Mesenchymal stem cell (in vitro differentiated cells and primary cell): ENCODE results near the gene CCL28. TPM values are rescaled to one million over a fixed set of nuclear protein-coding genes. Genes with fewer than 3 reads are reported as not detected.
"Not testable (repeated sequence)": the region's sequence is repeated elsewhere in the genome, so short reads cannot be mapped to it uniquely, and the experiment has no call there.

ENCODE experiments used
- DNase-seq: peaks from one replicate; pipeline ENCODE4 v3.0.0-alpha.2; 2013
- H2AFZ ChIP-seq: one replicate; pipeline ENCODE4 v1.6.1; 2013; ENCODE audit warnings: low read depth, mild to moderate bottlenecking, control low read depth, inconsistent platforms, low read length, moderate library complexity
- H2AK5ac ChIP-seq: 2 replicates; pipeline ENCODE4 v1.6.1; 2013; ENCODE audit warnings: low read length, moderate library complexity, mild to moderate bottlenecking, inconsistent platforms; ENCODE audit not compliant: severe bottlenecking
- H2BK120ac ChIP-seq: one replicate; pipeline ENCODE4 v1.6.1; 2013; ENCODE audit warnings: low read depth, mild to moderate bottlenecking, inconsistent platforms, low read length, moderate library complexity
- H2BK12ac ChIP-seq, 2 experiments: one replicate each; pipeline ENCODE4 v1.6.1; 2013; ENCODE audit warnings: inconsistent platforms in 2 of 2, low read length in 2 of 2, mild to moderate bottlenecking in 2 of 2, moderate library complexity in 2 of 2, control low read depth in 1 of 2
- H2BK15ac ChIP-seq: one replicate; pipeline ENCODE4 v1.6.1; 2013; ENCODE audit warnings: mild to moderate bottlenecking, low read depth, inconsistent platforms; ENCODE audit not compliant: poor library complexity, severe bottlenecking
- H2BK5ac ChIP-seq: 2 replicates; pipeline ENCODE4 v1.6.1; 2013; ENCODE audit warnings: low read depth, mild to moderate bottlenecking, low read length, control low read depth, inconsistent platforms; ENCODE audit not compliant: poor library complexity, severe bottlenecking
- H3K14ac ChIP-seq, 2 experiments: one replicate each; pipeline ENCODE4 v1.6.1; 2013; ENCODE audit warnings: inconsistent platforms in 2 of 2, low read length in 2 of 2, control low read depth in 1 of 2, mild to moderate bottlenecking in 1 of 2, moderate library complexity in 1 of 2
- H3K18ac ChIP-seq, 2 experiments: one replicate each; pipeline ENCODE4 v1.6.1; 2013; ENCODE audit warnings: inconsistent platforms in 2 of 2, low read length in 2 of 2, control low read depth in 1 of 2, low read depth in 1 of 2, mild to moderate bottlenecking in 1 of 2
- H3K23ac ChIP-seq, 2 experiments: one replicate each; pipeline ENCODE4 v1.6.1; 2013; ENCODE audit warnings: inconsistent platforms in 2 of 2, low read length in 2 of 2, mild to moderate bottlenecking in 2 of 2, moderate library complexity in 2 of 2, control low read depth in 1 of 2
- H3K27ac ChIP-seq: 2 replicates; pipeline ENCODE4 v1.5.1; 2013; ENCODE audit warnings: mild to moderate bottlenecking, moderate library complexity, low read length, control low read depth, inconsistent platforms; ENCODE audit not compliant: poor library complexity, severe bottlenecking
- H3K27me3 ChIP-seq, 2 experiments: 2 replicates each; pipeline versions ENCODE4 v1.6.1 to v1.7.0; 2013; ENCODE audit warnings: low read length in 2 of 2, mild to moderate bottlenecking in 2 of 2, moderate library complexity in 2 of 2, control low read depth in 1 of 2, inconsistent platforms in 1 of 2; ENCODE audit not compliant: control insufficient read depth in 1 of 2, insufficient read depth in 1 of 2
- H3K36me3 ChIP-seq, 2 experiments: 2 replicates each; pipeline versions ENCODE4 v1.6.1 to v1.7.0; 2013; ENCODE audit warnings: low read length in 2 of 2, control low read depth in 1 of 2, inconsistent platforms in 1 of 2, low read depth in 1 of 2, mild to moderate bottlenecking in 1 of 2; ENCODE audit not compliant: insufficient read depth in 2 of 2, control insufficient read depth in 1 of 2
- H3K4ac ChIP-seq, 2 experiments: one replicate each; pipeline ENCODE4 v1.6.1; 2013; ENCODE audit warnings: inconsistent platforms in 2 of 2, low read length in 2 of 2, mild to moderate bottlenecking in 2 of 2, moderate library complexity in 2 of 2, control low read depth in 1 of 2, low read depth in 1 of 2
- H3K4me1 ChIP-seq: 2 replicates; pipeline ENCODE4 v1.6.1; 2013; ENCODE audit warnings: low read depth, low read length, control low read depth; ENCODE audit not compliant: control insufficient read depth, insufficient read depth
- H3K4me2 ChIP-seq: 2 replicates; pipeline ENCODE4 v1.6.1; 2013; ENCODE audit warnings: low read length, mild to moderate bottlenecking, inconsistent platforms; ENCODE audit not compliant: poor library complexity, severe bottlenecking
- H3K4me3 ChIP-seq, 2 experiments: 2 replicates each; pipeline versions ENCODE4 v1.5.1 to v1.7.0; 2013; ENCODE audit warnings: low read length in 2 of 2, mild to moderate bottlenecking in 2 of 2, control low read depth in 1 of 2, low read depth in 1 of 2; ENCODE audit not compliant: insufficient read depth in 1 of 2
- H3K79me1 ChIP-seq: replicated peaks from 2 replicates; pipeline ENCODE4 v1.6.1; 2013; ENCODE audit warnings: mild to moderate bottlenecking, control low read depth, low read length, inconsistent platforms; ENCODE audit not compliant: poor library complexity, severe bottlenecking
- H3K9ac ChIP-seq: 2 replicates; pipeline ENCODE4 v1.7.0; 2013; ENCODE audit warnings: mild to moderate bottlenecking, low read length, moderate library complexity
- H3K9me3 ChIP-seq: 2 replicates; pipeline ENCODE4 v1.7.0; 2013; ENCODE audit warnings: mild to moderate bottlenecking, low read length; ENCODE audit not compliant: control insufficient read depth
- H4K8ac ChIP-seq: one replicate; pipeline ENCODE4 v1.6.1; 2013; ENCODE audit warnings: inconsistent platforms, mild to moderate bottlenecking, low read length, moderate library complexity
- H4K91ac ChIP-seq: one replicate; pipeline ENCODE4 v1.6.1; 2013; ENCODE audit warnings: mild to moderate bottlenecking, low read length, inconsistent platforms
- WGBS: methylation state at CpG from one replicate; pipeline ENCODE4 v1.1.7; 2013; ENCODE audit warnings: mixed read lengths; 5-methylcytosine and 5-hydroxymethylcytosine counted together
- polyA plus RNA-seq, 2 experiments: library from polyadenylated mRNA; stranded (reverse); fragments of 200-250 nt; gene quantifications; one replicate each; pipeline ENCODE4 v1.2.3, GENCODE V29; 2013

CCL28 gene, protein sequence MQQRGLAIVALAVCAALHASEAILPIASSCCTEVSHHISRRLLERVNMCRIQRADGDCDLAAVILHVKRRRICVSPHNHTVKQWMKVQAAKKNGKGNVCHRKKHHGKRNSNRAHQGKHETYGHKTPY
- not detected for polyA plus RNA-seq (2013, experiment 1 of 2)
- not detected for polyA plus RNA-seq (2013, experiment 2 of 2)

DNA sequence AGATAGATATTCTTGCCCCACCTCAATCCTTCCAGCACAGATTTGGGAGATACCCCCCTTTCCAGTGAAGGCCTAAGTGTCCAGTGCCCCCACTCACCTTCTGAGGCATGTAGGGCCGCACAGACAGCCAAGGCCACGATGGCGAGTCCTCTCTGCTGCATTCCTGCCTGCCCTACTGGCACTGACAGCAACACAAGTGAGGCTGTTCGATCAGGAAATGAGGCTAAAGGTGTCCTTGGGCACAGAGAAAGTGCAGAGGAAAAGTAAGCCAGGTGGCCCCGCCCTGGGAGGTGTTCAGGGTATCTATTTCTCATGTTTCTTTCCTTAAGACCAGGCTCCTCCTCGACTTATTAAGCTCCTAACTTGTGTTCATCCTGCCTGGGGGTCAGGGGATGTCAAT is at the start of gene CCL28:
Gene CCL28, minus strand, starts transcription at position 236 of the 400 bp plus-strand sequence. Its CDS starts 75 bp downstream, at position 161.
- Histone ChIP-seq H3K4ac (no peak within 1 kb of the TSS), H3K36me3 (no peaks in the 10 kb centered on the region), H2BK12ac (no peak within 1 kb of the TSS), H3K23ac (no peak within 1 kb of the TSS), H3K9me3 (no peaks in the 10 kb centered on the region), H2BK15ac (no peak within 1 kb of the TSS), H4K91ac (no peak within 1 kb of the TSS), H3K9ac (no peak within 1 kb of the TSS), H3K4me2 (no peak within 1 kb of the TSS), H3K27me3 (no peaks in the 10 kb centered on the region), H4K8ac (no peak within 1 kb of the TSS), H3K14ac (peak within 1 kb of the TSS in 1 of 2 experiments; percentile 55), H3K4me3 (no peak within 1 kb of the TSS), H2AFZ (no peak within 1 kb of the TSS), H3K27ac (no peak within 1 kb of the TSS), H3K4me1 (peaks cover 2% of the 10 kb centered on the region), H2AK5ac (no peak within 1 kb of the TSS), H3K79me1 (no peaks in the 10 kb centered on the region), H3K18ac (no peak within 1 kb of the TSS), H2BK5ac (no peak within 1 kb of the TSS), H2BK120ac (no peak within 1 kb of the TSS)
- 77% methylated on average over 4 of the region's 6 CpGs for WGBS
- DNase-seq: no peak

DNA sequence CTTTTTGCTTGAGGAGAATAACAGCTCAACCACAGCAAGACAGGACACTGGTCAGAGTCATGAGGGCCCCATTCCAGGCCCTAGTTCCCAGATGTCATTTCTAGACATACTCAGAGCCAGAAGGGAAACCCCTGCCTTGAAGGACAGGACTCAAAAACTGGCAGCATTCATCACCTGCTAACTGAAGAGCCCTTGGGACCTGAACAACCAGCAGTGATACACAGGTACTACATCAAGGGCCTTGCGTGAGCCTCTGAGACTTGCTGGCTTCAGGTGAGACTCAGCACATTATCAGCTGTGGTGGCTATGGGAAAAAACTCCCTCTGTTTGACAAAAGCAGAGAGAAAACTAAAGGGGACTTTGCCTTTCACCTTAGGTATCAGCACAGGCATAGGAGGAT is 48.9 kb upstream of the CCL28 start:
- Histone ChIP-seq H3K23ac (no peak overlapping the region), H2BK12ac (no peak overlapping the region), H3K14ac (no peak overlapping the region), H3K4me2 (no peak overlapping the region), H3K27me3 (no peaks in the 10 kb centered on the region), H3K18ac (no peak overlapping the region), H3K9me3 (peaks cover 29% of the 10 kb centered on the region), H3K9ac (no peak overlapping the region), H4K91ac (no peak overlapping the region), H3K4ac (no peak overlapping the region), H2BK5ac (no peak overlapping the region), H3K27ac (no peak overlapping the region), H2BK120ac (no peak overlapping the region), H2AFZ (no peak overlapping the region), H3K36me3 (peaks cover 16 to 26% of the 10 kb centered on the region in 2 experiments), H2BK15ac (no peak overlapping the region), H3K4me3 (no peak overlapping the region), H3K4me1 (no peaks in the 10 kb centered on the region), H4K8ac (no peak overlapping the region), H3K79me1 (peaks cover 19% of the 10 kb centered on the region), H2AK5ac (no peak overlapping the region)
- DNase-seq: no peak
- WGBS: 100% methylated on average over 1 of the region's 1 CpG

DNA sequence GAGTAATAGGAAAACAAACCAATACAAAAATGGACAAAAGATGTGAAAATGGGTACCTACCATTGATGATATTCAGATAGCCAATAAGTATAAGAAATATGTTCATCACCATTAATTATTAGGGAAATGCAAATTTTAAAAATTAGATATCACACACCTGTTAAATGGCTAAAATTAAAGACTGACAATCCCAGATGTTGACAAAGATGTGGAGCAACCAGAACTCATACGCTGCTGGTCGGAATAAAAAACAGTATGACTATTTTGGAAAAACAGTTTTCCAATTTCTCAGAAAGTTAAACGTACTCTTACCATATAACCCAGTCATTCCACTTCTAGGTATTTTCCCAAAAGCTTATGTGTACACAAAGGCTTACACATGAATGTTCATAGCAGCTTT is 44.4 kb upstream of the CCL28 start:
- H3K23ac ChIP-seq: no peak overlapping the region
- H3K9ac ChIP-seq: no peak overlapping the region
- no peak overlapping the region for H3K14ac ChIP-seq

DNA sequence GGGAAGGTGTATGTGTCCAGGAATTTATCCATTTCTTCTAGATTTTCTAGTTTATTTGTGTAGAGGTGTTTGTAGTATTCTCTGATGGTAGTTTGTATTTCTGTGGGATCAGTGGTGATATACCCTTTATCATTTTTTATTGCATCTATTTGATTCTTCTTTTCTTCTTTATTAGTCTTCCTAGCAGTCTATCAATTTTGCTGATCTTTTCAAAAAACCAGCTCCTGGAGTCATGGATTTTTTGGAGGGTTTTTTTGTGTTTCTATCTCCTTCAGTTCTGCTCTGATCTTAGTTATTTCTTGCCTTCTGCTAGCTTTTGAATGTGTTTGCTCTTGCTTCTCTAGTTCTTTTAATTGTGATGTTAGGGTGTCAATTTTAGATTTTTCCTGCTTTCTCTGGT is 29.4 kb upstream of the CCL28 start:
- H3K18ac ChIP-seq, H2BK12ac ChIP-seq, DNase-seq, H3K4me1 ChIP-seq, H3K27ac ChIP-seq, H3K79me1 ChIP-seq, H3K4me2 ChIP-seq, H4K8ac ChIP-seq, H2AK5ac ChIP-seq, H3K23ac ChIP-seq, H2BK120ac ChIP-seq, H3K9me3 ChIP-seq, H3K4ac ChIP-seq, H3K14ac ChIP-seq, H3K4me3 ChIP-seq, H2BK5ac ChIP-seq, H2BK15ac ChIP-seq, H3K9ac ChIP-seq, H3K27me3 ChIP-seq, H4K91ac ChIP-seq, H2AFZ ChIP-seq: not testable (repeated sequence)
- H3K36me3 ChIP-seq: peaks cover 2 to 30% of the 10 kb centered on the region in 2 experiments

More for the DNA sequence above, 44.4 kb upstream of the CCL28 start:
- Histone ChIP-seq H3K18ac (no peak overlapping the region), H3K4me3 (no peak overlapping the region), H3K79me1 (peaks cover 19% of the 10 kb centered on the region), H3K36me3 (peaks cover 12 to 48% of the 10 kb centered on the region in 2 experiments), H3K4ac (no peak overlapping the region), H2BK5ac (no peak overlapping the region), H3K9me3 (peaks cover 27% of the 10 kb centered on the region), H3K27me3 (no peaks in the 10 kb centered on the region), H3K4me1 (no peaks in the 10 kb centered on the region), H2BK120ac (no peak overlapping the region), H2BK15ac (no peak overlapping the region), H2BK12ac (no peak overlapping the region), H3K27ac (no peak overlapping the region), H4K91ac (no peak overlapping the region), H2AFZ (no peak overlapping the region), H4K8ac (no peak overlapping the region), H2AK5ac (no peak overlapping the region), H3K4me2 (no peak overlapping the region)
- WGBS: 100% methylated on average over 3 of the region's 3 CpGs
- no peak for DNase-seq
